ENCODE data around the gene CRB3. TPM values are rescaled to one million over a fixed set of nuclear protein-coding genes. Genes with fewer than 3 reads are reported as not detected.

CRB3 gene
- total and polyA plus RNA-seq, 8 donors: 14.9 to 78.8 (median 17.9) TPM

GRCh38 chr19:6459262-6460098 is 4.6 kb upstream of the CRB3 start, which contains the start of gene SLC25A23:
TSS of gene SLC25A23 (minus strand) at chr19:6459792. CDS start at chr19:6459628, 164 bp downstream.
- DNase-seq (peak; percentile 73 to 89 (median 79)), ATAC-seq (peak; percentile 76)
- Histone ChIP-seq H3K27ac (peak within 1 kb of the TSS; percentile 83 to 84), H3K27me3 (peaks cover 11 to 38% of the 10 kb centered on the region in 2 donors), H3K9me3 (peaks cover 0 to 3% of the 10 kb centered on the region in 2 donors), H3K36me3 (peaks cover 0 to 13% of the 10 kb centered on the region in 2 donors), H3K4me1 (peaks cover 0 to 24% of the 10 kb centered on the region in 2 donors), H3K4me3 (peak within 1 kb of the TSS; percentile 62 to 88)
- TF ChIP-seq CTCF (IDR thresholded peaks at IDR 0.05): no peak
- intact Hi-C loops (cut with DNase I): no loop called here

- Histone ChIP-seq H3K36me3 (peaks cover 0 to 6% of the 10 kb centered on the region in 2 donors), H3K27ac (peak overlapping the region; percentile 83 to 84), H3K4me3 (peak overlapping the region; percentile 62 to 88), H3K27me3 (peaks cover 13 to 46% of the 10 kb centered on the region in 2 donors), H3K9me3 (no peaks in the 10 kb centered on the region), H3K4me1 (peaks cover 0 to 24% of the 10 kb centered on the region in 2 donors)
- DNase-seq (peak; percentile 96 to 98 (median 98)), ATAC-seq (peak; percentile 87)
- TF ChIP-seq CTCF (IDR thresholded peaks at IDR 0.05): peak; percentile 44 to 63
- intact Hi-C loops (cut with DNase I): no loop called here
Measured at GRCh38 chr19:6460099-6460884, 3.8 kb upstream of the CRB3 start.

- peak; percentile 55 for ATAC-seq
- peak overlapping the region; percentile 42 to 48 for H3K4me3 ChIP-seq
- TF ChIP-seq CTCF (IDR thresholded peaks at IDR 0.05): no peak
Measured at GRCh38 chr19:6465006-6465405, 935 bp downstream of the CRB3 start.

GRCh38 chr19:6465663-6466062 is 1.6 kb downstream of the CRB3 start:
- ATAC-seq: no peak
- Histone ChIP-seq H3K9me3 (no peaks in the 10 kb centered on the region), H3K4me3 (no peak overlapping the region), H3K36me3 (peaks cover 0 to 33% of the 10 kb centered on the region in 2 donors), H3K27me3 (peaks cover 13 to 33% of the 10 kb centered on the region in 2 donors), H3K4me1 (peaks cover 0 to 9% of the 10 kb centered on the region in 2 donors), H3K27ac (no peak overlapping the region)
- intact Hi-C loops (cut with DNase I): no loop called here
- no peak for TF ChIP-seq CTCF (IDR thresholded peaks at IDR 0.05)
- no peak for DNase-seq

More at GRCh38 chr19:6465006-6465405, 935 bp downstream of the CRB3 start:
- Histone ChIP-seq H3K27me3 (peaks cover 13 to 33% of the 10 kb centered on the region in 2 donors), H3K9me3 (no peaks in the 10 kb centered on the region), H3K4me1 (peaks cover 0 to 14% of the 10 kb centered on the region in 2 donors), H3K27ac (peak overlapping the region in 1 of 2 donors; percentile 67), H3K36me3 (peaks cover 0 to 27% of the 10 kb centered on the region in 2 donors)
- intact Hi-C loops (cut with DNase I): no loop called here
- DNase-seq: peak in 1 of 4 donors; percentile 59

Measured in left lung (tissue), 10 donors.